Measurements from ENCODE around the gene AFDN.

The AFDN gene

DNA sequence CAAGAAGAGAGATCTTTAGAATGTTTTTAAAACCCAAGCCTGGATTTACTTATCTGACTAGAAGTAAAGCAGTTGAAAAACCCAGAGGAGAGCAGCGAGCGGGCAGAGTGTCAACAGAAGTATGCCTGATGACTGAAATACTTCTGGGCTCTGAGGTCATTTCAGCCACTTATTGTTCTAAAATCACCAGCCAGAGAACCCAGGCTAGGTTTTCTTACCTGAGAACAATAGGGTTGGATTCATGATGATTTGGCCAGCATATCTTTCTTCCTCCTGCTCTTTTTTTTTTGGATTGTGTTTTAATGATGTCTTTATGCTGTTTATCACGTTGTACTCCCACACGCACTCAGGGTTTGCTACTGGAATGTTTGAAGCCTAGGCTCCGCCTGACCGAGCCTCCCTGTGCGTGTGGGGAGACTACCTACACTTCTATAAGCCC lies 107.7 kb downstream of the AFDN start:
- no peak overlapping the region for H3K4me3 ChIP-seq (ENCODE audit: low read depth, low read length)
- DNase-seq (ENCODE audit: low read depth), result no peak
- TF ChIP-seq MYC (IDR thresholded peaks at IDR 0.05; ENCODE audit: low read depth, low read length) (no peak), POLR2A (IDR thresholded peaks at IDR 0.05; ENCODE audit: extremely low read depth, insufficient read length) (no peak), MAX (IDR thresholded peaks at IDR 0.05; ENCODE audit: low read depth, low read length) (no peak)
- TF ChIP-seq, protein P1, sequence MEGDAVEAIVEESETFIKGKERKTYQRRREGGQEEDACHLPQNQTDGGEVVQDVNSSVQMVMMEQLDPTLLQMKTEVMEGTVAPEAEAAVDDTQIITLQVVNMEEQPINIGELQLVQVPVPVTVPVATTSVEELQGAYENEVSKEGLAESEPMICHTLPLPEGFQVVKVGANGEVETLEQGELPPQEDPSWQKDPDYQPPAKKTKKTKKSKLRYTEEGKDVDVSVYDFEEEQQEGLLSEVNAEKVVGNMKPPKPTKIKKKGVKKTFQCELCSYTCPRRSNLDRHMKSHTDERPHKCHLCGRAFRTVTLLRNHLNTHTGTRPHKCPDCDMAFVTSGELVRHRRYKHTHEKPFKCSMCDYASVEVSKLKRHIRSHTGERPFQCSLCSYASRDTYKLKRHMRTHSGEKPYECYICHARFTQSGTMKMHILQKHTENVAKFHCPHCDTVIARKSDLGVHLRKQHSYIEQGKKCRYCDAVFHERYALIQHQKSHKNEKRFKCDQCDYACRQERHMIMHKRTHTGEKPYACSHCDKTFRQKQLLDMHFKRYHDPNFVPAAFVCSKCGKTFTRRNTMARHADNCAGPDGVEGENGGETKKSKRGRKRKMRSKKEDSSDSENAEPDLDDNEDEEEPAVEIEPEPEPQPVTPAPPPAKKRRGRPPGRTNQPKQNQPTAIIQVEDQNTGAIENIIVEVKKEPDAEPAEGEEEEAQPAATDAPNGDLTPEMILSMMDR (IDR thresholded peaks at IDR 0.05; ENCODE audit: low read depth, low read length), result no peak

DNA sequence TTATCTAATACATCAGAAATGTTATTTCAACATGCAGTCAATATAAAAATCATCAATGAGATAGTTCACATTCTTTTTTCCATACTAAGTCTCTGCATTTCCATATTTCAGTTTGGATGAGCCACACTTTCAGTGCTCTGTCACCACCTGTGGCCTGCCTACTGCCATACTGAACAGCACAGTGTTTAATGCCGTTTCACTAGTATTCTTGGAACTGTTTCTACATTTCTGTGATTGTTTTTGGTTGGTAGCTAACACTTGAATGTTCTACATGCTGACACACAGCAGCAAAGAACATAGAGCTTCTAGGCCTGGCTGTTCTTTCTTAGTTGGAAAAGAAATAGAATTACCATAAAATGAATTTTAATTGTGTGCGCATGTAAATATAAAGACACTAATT lies 109.3 kb downstream of the AFDN start:
- no peak overlapping the region for H3K4me3 ChIP-seq (ENCODE audit: low read depth, low read length)
- TF ChIP-seq MAX (IDR thresholded peaks at IDR 0.05; ENCODE audit: low read depth, low read length) (no peak), MYC (IDR thresholded peaks at IDR 0.05; ENCODE audit: low read depth, low read length) (no peak), POLR2A (IDR thresholded peaks at IDR 0.05; ENCODE audit: extremely low read depth, insufficient read length) (no peak)
- TF ChIP-seq, protein P1 (IDR thresholded peaks at IDR 0.05; ENCODE audit: low read depth, low read length), result no peak
- DNase-seq (ENCODE audit: low read depth), result no peak

GRCh38 chr6:167937301-167937700 lies 110.6 kb downstream of the AFDN start:
- TF ChIP-seq, protein P1 (IDR thresholded peaks at IDR 0.05; ENCODE audit: low read depth, low read length), result no peak
- TF ChIP-seq MYC (IDR thresholded peaks at IDR 0.05; ENCODE audit: low read depth, low read length) (no peak), POLR2A (IDR thresholded peaks at IDR 0.05; ENCODE audit: extremely low read depth, insufficient read length) (no peak), MAX (IDR thresholded peaks at IDR 0.05; ENCODE audit: low read depth, low read length) (no peak)
- no peak for DNase-seq (ENCODE audit: low read depth)
- no peak overlapping the region for H3K4me3 ChIP-seq (ENCODE audit: low read depth, low read length)

GRCh38 chr6:167937948-167938911 lies 111.5 kb downstream of the AFDN start:
- peak; percentile 84 for TF ChIP-seq MAX (IDR thresholded peaks at IDR 0.05; ENCODE audit: low read depth, low read length)
- TF ChIP-seq POLR2A (IDR thresholded peaks at IDR 0.05; ENCODE audit: extremely low read depth, insufficient read length), result no peak
- DNase-seq (ENCODE audit: low read depth), result peak; percentile 45
- no peak overlapping the region for H3K4me3 ChIP-seq (ENCODE audit: low read depth, low read length)

- DNase-seq (ENCODE audit: low read depth), result no peak
- TF ChIP-seq MYC (IDR thresholded peaks at IDR 0.05; ENCODE audit: low read depth, low read length), result no peak
- TF ChIP-seq POLR2A (IDR thresholded peaks at IDR 0.05; ENCODE audit: extremely low read depth, insufficient read length), result no peak
- TF ChIP-seq, protein P1 (IDR thresholded peaks at IDR 0.05; ENCODE audit: low read depth, low read length), result no peak
- TF ChIP-seq MAX (IDR thresholded peaks at IDR 0.05; ENCODE audit: low read depth, low read length), result no peak
- H3K4me3 ChIP-seq (ENCODE audit: low read depth, low read length), result no peak overlapping the region
Measured at GRCh38 chr6:167941822-167942221, 115.1 kb downstream of the AFDN start.

- no peak for TF ChIP-seq MAX (IDR thresholded peaks at IDR 0.05; ENCODE audit: low read depth, low read length)
- TF ChIP-seq MYC (IDR thresholded peaks at IDR 0.05; ENCODE audit: low read depth, low read length), result no peak
- TF ChIP-seq, protein P1 (IDR thresholded peaks at IDR 0.05; ENCODE audit: low read depth, low read length), result no peak
- TF ChIP-seq POLR2A (IDR thresholded peaks at IDR 0.05; ENCODE audit: extremely low read depth, insufficient read length), result no peak
- no peak overlapping the region for H3K4me3 ChIP-seq (ENCODE audit: low read depth, low read length)
- DNase-seq (ENCODE audit: low read depth), result no peak
Measured at GRCh38 chr6:167944130-167944529, 117.4 kb downstream of the AFDN start.
